ENCODE measurements around the gene FUCA1.

The FUCA1 gene

GRCh38 chr1:23869051-23869450 is 961 bp upstream of the FUCA1 start:
- no peak overlapping the region for H3K27ac ChIP-seq
- TF ChIP-seq CTCF (IDR thresholded peaks at IDR 0.05; ENCODE audit: low read depth, low read length, missing control alignments): no peak
- peak overlapping the region; percentile 69 for H3K4me3 ChIP-seq (ENCODE audit: low read depth, low read length)
- no peak for DNase-seq
- H3K27me3 ChIP-seq (replicated peaks): no peaks in the 10 kb centered on the region
- in situ Hi-C loops (cut with HindIII; ENCODE audit: low pct_ligation_motif_present, low sequenced_read_pairs): no loop called here
- H3K36me3 ChIP-seq (replicated peaks): no peaks in the 10 kb centered on the region

- H3K36me3 ChIP-seq (replicated peaks): no peaks in the 10 kb centered on the region
- H3K27me3 ChIP-seq (replicated peaks): no peaks in the 10 kb centered on the region
- TF ChIP-seq CTCF (IDR thresholded peaks at IDR 0.05; ENCODE audit: low read depth, low read length, missing control alignments): no peak
- peak overlapping the region; percentile 69 for H3K4me3 ChIP-seq (ENCODE audit: low read depth, low read length)
- in situ Hi-C loops (cut with HindIII; ENCODE audit: low pct_ligation_motif_present, low sequenced_read_pairs): no loop called here
- no peak overlapping the region for H3K27ac ChIP-seq
- no peak for DNase-seq
Measured at GRCh38 chr1:23868557-23869016, 497 bp upstream of the FUCA1 start.

- TF ChIP-seq CTCF (IDR thresholded peaks at IDR 0.05; ENCODE audit: low read depth, low read length, missing control alignments): no peak
- peak overlapping the region; percentile 69 for H3K4me3 ChIP-seq (ENCODE audit: low read depth, low read length)
- no peak overlapping the region for H3K27ac ChIP-seq
- H3K27me3 ChIP-seq (replicated peaks): no peaks in the 10 kb centered on the region
- no peak for DNase-seq
- in situ Hi-C loops (cut with HindIII; ENCODE audit: low pct_ligation_motif_present, low sequenced_read_pairs): no loop called here
- H3K36me3 ChIP-seq (replicated peaks): no peaks in the 10 kb centered on the region
Measured at GRCh38 chr1:23867542-23867894, 572 bp downstream of the FUCA1 start.

GRCh38 chr1:23865543-23865930 is 2.6 kb downstream of the FUCA1 start:
- Histone ChIP-seq H3K27ac (no peak overlapping the region), H3K4me3 (ENCODE audit: low read depth, low read length) (no peak overlapping the region), H3K27me3 (replicated peaks) (no peaks in the 10 kb centered on the region), H3K36me3 (replicated peaks) (no peaks in the 10 kb centered on the region)
- TF ChIP-seq CTCF (IDR thresholded peaks at IDR 0.05; ENCODE audit: low read depth, low read length, missing control alignments): no peak
- in situ Hi-C loops (cut with HindIII; ENCODE audit: low pct_ligation_motif_present, low sequenced_read_pairs): no loop called here
- DNase-seq: peak; percentile 45

- Histone ChIP-seq H3K27me3 (replicated peaks) (no peaks in the 10 kb centered on the region), H3K27ac (no peak overlapping the region), H3K36me3 (replicated peaks) (no peaks in the 10 kb centered on the region), H3K4me3 (ENCODE audit: low read depth, low read length) (no peak overlapping the region)
- no peak for DNase-seq
- no peak for TF ChIP-seq CTCF (IDR thresholded peaks at IDR 0.05; ENCODE audit: low read depth, low read length, missing control alignments)
- in situ Hi-C loops (cut with HindIII; ENCODE audit: low pct_ligation_motif_present, low sequenced_read_pairs): no loop called here
Measured at GRCh38 chr1:23864801-23865542, 3.1 kb downstream of the FUCA1 start.

GRCh38 chr1:23862640-23863039 is 5.5 kb downstream of the FUCA1 start:
- no peak for TF ChIP-seq CTCF (IDR thresholded peaks at IDR 0.05; ENCODE audit: low read depth, low read length, missing control alignments)
- H3K4me3 ChIP-seq (ENCODE audit: low read depth, low read length): no peak overlapping the region
- H3K36me3 ChIP-seq (replicated peaks): no peaks in the 10 kb centered on the region
- no peak for DNase-seq
- in situ Hi-C loops (cut with HindIII; ENCODE audit: low pct_ligation_motif_present, low sequenced_read_pairs): no loop called here
- no peaks in the 10 kb centered on the region for H3K27me3 ChIP-seq (replicated peaks)
- no peak overlapping the region for H3K27ac ChIP-seq
